Measurements from ENCODE around the gene P2RY14.

P2RY14 gene

DNA sequence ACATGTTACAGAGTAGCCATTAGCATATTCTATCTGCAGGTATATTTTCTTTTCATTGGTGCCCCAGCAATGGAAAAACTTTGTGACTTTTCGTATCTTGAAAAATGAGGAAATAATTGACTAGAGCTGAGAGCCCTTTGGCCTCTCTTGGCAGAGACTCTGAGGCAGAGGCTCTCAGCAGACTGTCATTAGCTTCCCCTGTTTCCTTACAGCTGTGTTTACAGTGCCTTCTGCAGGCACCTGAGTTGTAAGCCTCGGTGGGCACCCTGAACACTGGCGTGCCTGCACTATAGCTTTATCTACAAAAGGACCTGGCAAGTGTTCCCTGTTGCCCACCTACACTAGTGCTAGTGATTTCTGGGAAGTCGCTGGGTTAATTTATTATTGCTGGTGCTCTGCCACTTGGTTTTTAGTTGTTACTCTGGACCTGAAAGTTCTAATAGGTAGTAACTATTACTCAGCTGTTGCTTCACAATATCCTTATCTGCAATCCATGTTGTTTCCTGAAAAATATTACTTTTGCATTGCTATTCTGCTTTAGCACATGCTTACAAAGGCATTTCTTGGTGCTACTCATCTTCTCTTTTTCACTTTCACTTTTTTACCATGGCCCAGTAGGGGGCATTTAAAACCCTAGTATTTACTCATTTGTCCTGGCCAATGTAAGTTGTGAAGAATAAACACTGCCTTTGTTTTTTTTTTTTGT, 67.5 kb downstream of the P2RY14 start:
- Histone ChIP-seq H4K20me1 (ENCODE audit: insufficient read depth, low read length) (no peaks in the 10 kb centered on the region), H3K27ac (ENCODE audit: low read length) (no peak overlapping the region), H3K4me1 (ENCODE audit: low read length) (no peaks in the 10 kb centered on the region), H3F3A (ENCODE audit: insufficient read depth, low read length) (no peaks in the 10 kb centered on the region), H3K9me2 (replicated peaks; ENCODE audit: insufficient read depth, low read length) (no peaks in the 10 kb centered on the region), H3K4me2 (ENCODE audit: low read depth, low read length) (no peak overlapping the region), H3K36me3 (replicated peaks; ENCODE audit: insufficient read depth, low read length) (no peaks in the 10 kb centered on the region), H2AFZ (ENCODE audit: low read length) (no peak overlapping the region), H3K79me2 (ENCODE audit: low read length) (no peaks in the 10 kb centered on the region), H3K9me3 (replicated peaks; ENCODE audit: insufficient read depth, low read length) (no peaks in the 10 kb centered on the region), H3K27me3 (replicated peaks; ENCODE audit: insufficient read depth, low read length) (no peaks in the 10 kb centered on the region), H3K4me3 (ENCODE audit: low read length) (no peak overlapping the region), H3K9ac (ENCODE audit: low read length) (no peak overlapping the region)
- no peak for DNase-seq
- TF ChIP-seq, protein P1, sequence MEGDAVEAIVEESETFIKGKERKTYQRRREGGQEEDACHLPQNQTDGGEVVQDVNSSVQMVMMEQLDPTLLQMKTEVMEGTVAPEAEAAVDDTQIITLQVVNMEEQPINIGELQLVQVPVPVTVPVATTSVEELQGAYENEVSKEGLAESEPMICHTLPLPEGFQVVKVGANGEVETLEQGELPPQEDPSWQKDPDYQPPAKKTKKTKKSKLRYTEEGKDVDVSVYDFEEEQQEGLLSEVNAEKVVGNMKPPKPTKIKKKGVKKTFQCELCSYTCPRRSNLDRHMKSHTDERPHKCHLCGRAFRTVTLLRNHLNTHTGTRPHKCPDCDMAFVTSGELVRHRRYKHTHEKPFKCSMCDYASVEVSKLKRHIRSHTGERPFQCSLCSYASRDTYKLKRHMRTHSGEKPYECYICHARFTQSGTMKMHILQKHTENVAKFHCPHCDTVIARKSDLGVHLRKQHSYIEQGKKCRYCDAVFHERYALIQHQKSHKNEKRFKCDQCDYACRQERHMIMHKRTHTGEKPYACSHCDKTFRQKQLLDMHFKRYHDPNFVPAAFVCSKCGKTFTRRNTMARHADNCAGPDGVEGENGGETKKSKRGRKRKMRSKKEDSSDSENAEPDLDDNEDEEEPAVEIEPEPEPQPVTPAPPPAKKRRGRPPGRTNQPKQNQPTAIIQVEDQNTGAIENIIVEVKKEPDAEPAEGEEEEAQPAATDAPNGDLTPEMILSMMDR (IDR thresholded peaks at IDR 0.05; ENCODE audit: low read length): peak; percentile 23
- no peak for TF ChIP-seq EZH2phosphoT487 (IDR thresholded peaks at IDR 0.05; ENCODE audit: low read length)
- TF ChIP-seq EZH2 (optimal IDR thresholded peaks at IDR 0.05; ENCODE audit: low read depth, low read length): no peak

DNA sequence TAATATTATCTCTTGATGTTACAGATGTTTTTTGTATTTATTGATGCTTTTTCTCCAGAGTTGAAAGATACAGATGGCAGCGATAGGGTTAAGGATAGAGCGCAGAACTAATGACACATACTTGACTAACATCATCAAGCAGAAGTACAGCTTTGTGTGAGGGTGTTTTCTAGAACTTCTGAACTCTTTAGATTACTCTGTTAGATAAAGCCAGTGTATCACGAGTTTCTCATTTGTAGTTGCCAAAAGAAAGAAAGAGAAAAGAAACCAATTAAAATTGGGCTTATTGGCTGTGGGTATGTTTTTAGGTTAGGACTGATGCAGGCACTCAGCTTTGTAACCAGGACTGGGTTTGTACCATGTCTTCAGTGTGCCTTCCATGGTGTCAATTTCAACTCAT, 68.7 kb downstream of the P2RY14 start:
- TF ChIP-seq EZH2 (optimal IDR thresholded peaks at IDR 0.05; ENCODE audit: low read depth, low read length): no peak
- TF ChIP-seq, protein P1 (IDR thresholded peaks at IDR 0.05; ENCODE audit: low read length): no peak
- TF ChIP-seq EZH2phosphoT487 (IDR thresholded peaks at IDR 0.05; ENCODE audit: low read length): no peak
- Histone ChIP-seq H2AFZ (ENCODE audit: low read length) (no peak overlapping the region), H3K4me1 (ENCODE audit: low read length) (no peaks in the 10 kb centered on the region), H4K20me1 (ENCODE audit: insufficient read depth, low read length) (no peaks in the 10 kb centered on the region), H3K9me3 (replicated peaks; ENCODE audit: insufficient read depth, low read length) (no peaks in the 10 kb centered on the region), H3K9ac (ENCODE audit: low read length) (no peak overlapping the region), H3K4me2 (ENCODE audit: low read depth, low read length) (no peak overlapping the region), H3K4me3 (ENCODE audit: low read length) (no peak overlapping the region), H3K79me2 (ENCODE audit: low read length) (no peaks in the 10 kb centered on the region), H3K27me3 (replicated peaks; ENCODE audit: insufficient read depth, low read length) (no peaks in the 10 kb centered on the region), H3K27ac (ENCODE audit: low read length) (no peak overlapping the region), H3K36me3 (replicated peaks; ENCODE audit: insufficient read depth, low read length) (no peaks in the 10 kb centered on the region), H3F3A (ENCODE audit: insufficient read depth, low read length) (no peaks in the 10 kb centered on the region), H3K9me2 (replicated peaks; ENCODE audit: insufficient read depth, low read length) (no peaks in the 10 kb centered on the region)
- DNase-seq: no peak

DNA sequence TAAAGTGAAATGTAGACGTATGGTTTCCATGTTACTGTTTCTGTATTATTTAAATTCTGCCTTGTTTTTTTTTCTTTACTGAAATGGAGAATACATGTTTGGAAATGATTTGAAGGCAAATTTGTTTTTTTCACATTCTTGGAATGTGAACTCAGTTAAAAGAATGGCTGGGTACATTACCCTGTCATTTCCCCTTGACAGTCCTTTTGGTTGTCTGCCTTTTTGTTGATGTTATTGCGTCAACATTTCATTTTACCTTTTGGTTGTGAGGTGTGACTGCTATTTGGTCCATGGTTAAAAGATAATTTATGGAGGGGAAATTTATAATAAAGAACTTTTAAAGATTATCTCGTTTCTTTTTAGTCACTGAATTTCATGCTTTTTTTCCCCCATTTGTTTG, 72.1 kb downstream of the P2RY14 start:
- Histone ChIP-seq H3K9me2 (replicated peaks; ENCODE audit: insufficient read depth, low read length) (no peaks in the 10 kb centered on the region), H3K9me3 (replicated peaks; ENCODE audit: insufficient read depth, low read length) (no peaks in the 10 kb centered on the region), H2AFZ (ENCODE audit: low read length) (no peak overlapping the region), H3K9ac (ENCODE audit: low read length) (no peak overlapping the region), H3K27ac (ENCODE audit: low read length) (no peak overlapping the region), H4K20me1 (ENCODE audit: insufficient read depth, low read length) (no peaks in the 10 kb centered on the region), H3F3A (ENCODE audit: insufficient read depth, low read length) (peaks cover 5% of the 10 kb centered on the region; the same call in 1 of the 2 replicates), H3K4me3 (ENCODE audit: low read length) (no peak overlapping the region), H3K36me3 (replicated peaks; ENCODE audit: insufficient read depth, low read length) (no peaks in the 10 kb centered on the region), H3K79me2 (ENCODE audit: low read length) (no peaks in the 10 kb centered on the region), H3K4me2 (ENCODE audit: low read depth, low read length) (no peak overlapping the region), H3K4me1 (ENCODE audit: low read length) (peaks cover 7% of the 10 kb centered on the region; the same call in 1 of the 2 replicates), H3K27me3 (replicated peaks; ENCODE audit: insufficient read depth, low read length) (no peaks in the 10 kb centered on the region)
- TF ChIP-seq EZH2 (optimal IDR thresholded peaks at IDR 0.05; ENCODE audit: low read depth, low read length) (no peak), EZH2phosphoT487 (IDR thresholded peaks at IDR 0.05; ENCODE audit: low read length) (no peak)
- TF ChIP-seq, protein P1 (IDR thresholded peaks at IDR 0.05; ENCODE audit: low read length): no peak
- no peak for DNase-seq
